NB4 (cell line): ENCODE data around the gene PHF2.

Experiments
- POLR2A ChIP-seq: IDR thresholded peaks from 2 replicates; pipeline ENCODE4 v1.6.1; 2011; ENCODE audit warnings: mild to moderate bottlenecking; ENCODE audit not compliant: insufficient read length; ENCODE audit errors: extremely low read depth
- TF ChIP-seq, protein P1 (sequence below): IDR thresholded peaks from 2 replicates; pipeline ENCODE4 v1.6.1; 2011; ENCODE audit warnings: low read depth, low read length

DNA sequence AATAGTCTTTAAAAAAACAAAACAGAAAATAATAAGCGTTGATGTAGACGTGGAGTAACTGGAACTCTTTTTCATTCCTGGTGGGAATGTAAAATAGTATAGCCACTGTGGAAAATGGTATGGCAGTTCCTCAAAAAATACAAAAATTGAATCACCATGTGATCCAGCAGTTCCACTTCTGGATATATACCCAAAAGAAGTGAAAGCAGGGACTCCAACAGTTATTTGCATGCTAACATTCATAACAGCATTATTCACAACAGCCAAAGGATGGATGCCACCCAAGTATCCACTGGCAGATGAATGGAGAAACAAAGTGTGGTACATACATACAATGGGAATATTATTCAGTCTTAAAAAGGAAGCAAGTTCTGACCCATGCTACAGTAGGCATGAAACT lies 4.2 kb upstream of the PHF2 start:
- TF ChIP-seq POLR2A: no peak
- TF ChIP-seq, protein P1, sequence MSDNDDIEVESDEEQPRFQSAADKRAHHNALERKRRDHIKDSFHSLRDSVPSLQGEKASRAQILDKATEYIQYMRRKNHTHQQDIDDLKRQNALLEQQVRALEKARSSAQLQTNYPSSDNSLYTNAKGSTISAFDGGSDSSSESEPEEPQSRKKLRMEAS: no peak
